Astrocyte of the hippocampus (primary cell): ENCODE results near the gene MFAP3.

Experiments
- DNase-seq: peaks from one replicate; pipeline ENCODE4 v3.0.0; 2011; ENCODE audit warnings: low read depth, low spot score

Gene MFAP3

DNA sequence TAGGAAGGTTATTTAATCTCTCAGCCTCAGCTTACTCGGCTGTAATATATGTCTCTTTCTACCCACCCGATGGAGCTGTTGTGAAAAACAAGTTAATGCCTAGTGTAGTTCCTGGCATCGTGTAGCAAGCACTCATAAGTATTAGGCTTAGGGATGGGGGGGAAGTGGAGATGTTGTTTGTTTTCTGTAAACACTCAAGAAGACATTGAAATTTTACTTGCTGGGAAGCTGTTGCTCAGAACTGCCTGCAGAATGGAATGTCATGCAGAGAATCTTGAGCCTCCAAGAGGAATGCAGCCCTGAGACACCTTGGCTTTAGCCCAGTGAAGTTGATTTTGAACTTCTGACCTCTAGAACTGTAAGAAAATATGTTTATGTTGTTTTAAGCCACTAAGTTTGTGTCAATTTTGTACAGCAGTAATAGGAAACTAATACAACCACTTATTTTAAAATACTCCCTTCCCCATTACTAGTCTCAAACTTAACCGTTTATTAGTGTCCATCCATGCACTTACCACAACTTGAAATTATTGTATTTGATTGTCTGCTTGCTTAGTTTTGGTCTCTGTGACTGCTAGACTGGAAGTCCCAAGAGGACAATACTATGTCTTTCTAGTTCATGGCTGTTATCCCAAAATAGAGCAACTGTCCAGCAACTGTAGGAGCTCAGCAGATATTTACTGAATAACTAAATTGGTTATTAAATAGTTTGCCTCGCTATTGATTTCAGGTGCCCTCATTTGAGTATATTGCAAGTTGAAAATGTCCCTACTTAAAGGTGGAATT lies 53.8 kb downstream of the MFAP3 start:
- peak; percentile 81 for DNase-seq

DNA sequence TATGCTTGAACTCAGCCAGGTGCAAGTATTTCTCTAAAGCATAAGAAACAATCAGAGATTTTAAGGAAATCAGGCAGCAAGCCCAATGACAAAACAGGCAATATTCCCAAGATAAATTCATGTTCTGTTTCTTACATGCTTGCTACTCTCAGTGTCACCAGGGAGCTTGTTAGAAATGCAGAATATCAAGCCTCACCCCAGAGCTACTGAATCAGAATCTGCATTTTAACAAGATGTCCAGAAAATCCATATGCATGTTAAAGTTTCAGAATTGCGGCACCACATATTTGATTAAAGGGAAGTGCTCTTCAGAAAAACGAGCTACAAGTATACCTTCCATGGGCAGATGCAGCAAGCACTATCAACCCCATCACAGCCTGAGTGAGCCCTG lies 54.4 kb downstream of the MFAP3 start:
- no peak for DNase-seq

DNA sequence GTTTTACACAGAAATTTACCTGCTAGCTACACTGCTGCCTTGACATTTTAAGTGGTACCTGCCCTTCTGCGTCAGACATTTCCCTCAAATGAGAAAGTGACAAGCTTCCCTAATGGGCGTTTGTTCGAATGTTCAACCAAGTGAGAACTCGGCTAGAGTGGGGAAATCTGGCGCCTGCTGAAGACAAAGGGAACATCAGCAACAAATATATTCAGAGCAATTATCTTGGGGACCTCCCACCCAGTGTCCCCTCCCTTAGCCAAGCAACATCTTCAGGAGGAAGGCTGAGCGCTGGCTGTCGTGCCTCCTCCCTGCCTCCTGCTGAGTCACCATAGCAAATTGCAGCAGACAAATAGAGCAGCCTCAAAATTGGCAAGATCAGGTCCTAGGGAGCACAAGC lies 57.1 kb downstream of the MFAP3 start:
- DNase-seq, result no peak

DNA sequence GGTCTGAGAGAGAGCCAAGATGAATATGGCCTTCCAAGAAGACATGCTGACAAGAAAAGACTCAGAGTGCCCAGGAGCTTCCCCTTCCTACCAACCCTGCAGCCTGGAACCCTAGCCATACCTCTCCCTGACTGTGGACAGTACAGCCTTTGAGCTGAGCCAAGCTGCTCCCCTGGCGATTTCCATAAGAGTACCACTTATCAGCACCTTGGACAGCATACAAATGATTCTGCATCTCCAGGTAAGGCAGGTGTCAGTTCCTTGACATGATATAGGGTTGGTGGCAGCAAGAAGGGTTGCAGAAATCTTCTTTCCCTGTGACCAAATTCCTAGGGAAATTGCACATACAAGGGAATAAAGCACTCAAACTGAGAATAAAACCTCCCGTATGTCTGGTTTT lies 58.3 kb downstream of the MFAP3 start:
- peak; percentile 32 for DNase-seq

DNA sequence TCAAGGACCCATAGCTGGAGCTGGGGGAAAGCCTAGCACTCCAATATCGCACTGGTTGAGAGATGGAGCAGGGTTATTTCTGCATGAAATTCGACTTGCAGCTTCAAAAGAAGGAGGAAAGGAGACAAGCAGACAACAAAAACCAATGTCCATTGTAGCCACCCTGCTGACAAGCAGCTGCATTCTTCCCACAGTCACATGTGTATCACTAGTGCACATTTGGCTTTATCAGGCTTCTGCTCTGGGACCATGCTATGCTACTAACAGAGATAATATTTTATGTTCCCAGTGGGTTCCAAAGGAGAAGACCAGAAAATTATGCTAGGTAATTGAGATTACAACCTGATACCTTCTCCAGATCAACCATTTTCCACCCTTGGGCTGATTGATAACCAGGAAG lies 59.7 kb downstream of the MFAP3 start:
- no peak for DNase-seq

DNA sequence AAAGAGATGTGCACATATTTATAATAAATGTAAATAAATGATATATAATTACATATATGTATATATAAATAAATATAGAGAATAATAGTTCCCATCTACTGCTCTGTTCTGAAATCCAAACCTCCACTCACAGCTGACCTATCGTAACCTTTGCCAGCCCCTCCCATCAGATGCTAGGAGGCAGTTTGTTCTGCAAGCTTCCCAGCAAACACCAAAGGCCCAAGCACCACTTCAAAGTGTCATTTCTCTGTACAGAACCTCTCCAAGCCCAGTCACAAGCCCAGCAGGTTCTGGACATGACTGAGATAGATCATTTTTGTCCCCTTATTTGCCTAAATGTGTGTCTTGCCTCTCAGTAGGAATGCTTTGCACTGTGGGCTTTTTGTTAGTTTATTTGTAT lies 62.4 kb downstream of the MFAP3 start:
- no peak for DNase-seq

DNA sequence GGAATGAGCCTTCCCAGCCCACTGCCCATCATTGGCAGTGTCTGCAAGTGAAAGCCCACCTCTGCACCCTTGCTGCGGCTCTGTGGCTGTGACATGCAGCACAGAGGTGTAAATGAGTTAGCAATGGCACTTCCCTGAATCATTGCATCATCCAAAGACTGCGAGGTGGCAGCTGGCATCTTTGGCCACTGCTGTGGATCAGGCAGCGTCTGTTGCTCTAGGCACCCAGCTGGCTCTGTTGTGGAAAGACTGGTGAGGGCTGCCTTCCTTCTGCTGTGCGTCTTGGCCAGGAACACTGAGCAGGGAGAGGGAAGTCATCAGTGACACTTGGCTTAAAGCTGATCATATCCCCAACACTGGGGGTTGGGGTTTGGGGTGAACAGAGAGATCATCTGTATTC lies 64.5 kb downstream of the MFAP3 start:
- no peak for DNase-seq
